Measurements from ENCODE around the gene GLYR1. TPM values are rescaled to one million over a fixed set of nuclear protein-coding genes. Genes with fewer than 3 reads are reported as not detected.

Gene GLYR1
- total RNA-seq, 1 donor from 2014 or later, result 53.0 TPM

DNA sequence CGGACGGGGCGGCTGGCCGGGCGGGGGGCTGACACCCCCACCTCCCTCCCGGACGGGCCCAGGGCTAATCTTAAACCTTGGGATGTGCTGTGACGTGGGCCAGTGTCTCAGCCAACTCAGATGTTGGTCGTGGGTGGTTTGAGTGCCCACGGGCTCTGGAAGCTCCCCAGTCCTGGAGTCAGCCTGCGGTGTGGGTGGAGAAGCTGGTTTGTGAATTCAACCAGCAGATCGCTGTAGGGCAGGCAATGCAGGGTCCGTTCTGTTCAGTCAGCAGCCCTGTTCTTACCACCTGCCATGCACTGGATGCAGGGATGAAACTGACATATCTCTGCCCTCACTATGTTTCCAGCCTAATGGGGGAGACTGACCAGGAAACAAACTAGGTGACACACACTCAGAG lies 72.1 kb downstream of the GLYR1 start:
- Histone ChIP-seq H3K27ac (no peak overlapping the region), H3K9me3 (ENCODE audit: low read depth) (no peaks in the 10 kb centered on the region), H3K36me3 (no peaks in the 10 kb centered on the region), H4K20me1 (ENCODE audit: low read depth) (no peaks in the 10 kb centered on the region), H3K79me2 (ENCODE audit: low read depth) (no peaks in the 10 kb centered on the region), H3K9ac (no peak overlapping the region), H3K4me1 (no peaks in the 10 kb centered on the region), H2AFZ (replicated peaks) (no peak overlapping the region), H3K4me2 (no peak overlapping the region), H3F3A (ENCODE audit: low read depth) (peaks cover 4% of the 10 kb centered on the region), H3K27me3 (no peaks in the 10 kb centered on the region), H3K4me3 (no peak overlapping the region)
- no peak for DNase-seq (ENCODE audit: low spot score)
- Mint-ChIP-seq H3K27me3 (ENCODE audit: insufficient read depth, low read depth) (peaks cover 5% of the 10 kb centered on the region), H3K9me3 (no peaks in the 10 kb centered on the region), H3K4me3 (no peak overlapping the region), H3K36me3 (no peaks in the 10 kb centered on the region), H3K4me1 (peaks cover 7% of the 10 kb centered on the region), H3K27ac (no peak overlapping the region)
- TF ChIP-seq, protein P1, sequence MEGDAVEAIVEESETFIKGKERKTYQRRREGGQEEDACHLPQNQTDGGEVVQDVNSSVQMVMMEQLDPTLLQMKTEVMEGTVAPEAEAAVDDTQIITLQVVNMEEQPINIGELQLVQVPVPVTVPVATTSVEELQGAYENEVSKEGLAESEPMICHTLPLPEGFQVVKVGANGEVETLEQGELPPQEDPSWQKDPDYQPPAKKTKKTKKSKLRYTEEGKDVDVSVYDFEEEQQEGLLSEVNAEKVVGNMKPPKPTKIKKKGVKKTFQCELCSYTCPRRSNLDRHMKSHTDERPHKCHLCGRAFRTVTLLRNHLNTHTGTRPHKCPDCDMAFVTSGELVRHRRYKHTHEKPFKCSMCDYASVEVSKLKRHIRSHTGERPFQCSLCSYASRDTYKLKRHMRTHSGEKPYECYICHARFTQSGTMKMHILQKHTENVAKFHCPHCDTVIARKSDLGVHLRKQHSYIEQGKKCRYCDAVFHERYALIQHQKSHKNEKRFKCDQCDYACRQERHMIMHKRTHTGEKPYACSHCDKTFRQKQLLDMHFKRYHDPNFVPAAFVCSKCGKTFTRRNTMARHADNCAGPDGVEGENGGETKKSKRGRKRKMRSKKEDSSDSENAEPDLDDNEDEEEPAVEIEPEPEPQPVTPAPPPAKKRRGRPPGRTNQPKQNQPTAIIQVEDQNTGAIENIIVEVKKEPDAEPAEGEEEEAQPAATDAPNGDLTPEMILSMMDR (IDR thresholded peaks at IDR 0.05), result no peak
- TF ChIP-seq EZH2phosphoT487 (IDR thresholded peaks at IDR 0.05) (no peak), EZH2 (IDR thresholded peaks at IDR 0.05) (no peak)

DNA sequence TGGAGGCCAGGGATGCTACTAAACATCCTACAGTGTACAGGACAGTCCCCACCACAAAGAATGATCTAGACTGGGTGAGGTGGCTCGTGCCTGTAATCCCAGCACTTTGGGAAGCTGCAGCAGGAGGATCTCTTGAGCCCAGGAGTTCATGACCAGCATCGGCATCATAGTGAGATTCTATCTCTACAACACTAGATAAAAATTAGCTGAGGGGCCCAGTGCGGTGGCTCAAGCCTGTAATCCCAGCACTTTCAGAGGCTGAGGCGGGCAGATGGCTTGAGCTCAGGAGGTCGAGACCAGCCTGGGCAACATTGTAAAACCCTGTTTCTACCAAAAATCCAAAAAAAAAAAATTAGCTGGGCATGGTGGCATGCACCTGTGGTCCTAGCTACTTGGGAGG lies 74.7 kb downstream of the GLYR1 start:
- Histone ChIP-seq H3K4me2 (no peak overlapping the region), H4K20me1 (ENCODE audit: low read depth) (no peaks in the 10 kb centered on the region), H3K9ac (no peak overlapping the region), H3K9me3 (ENCODE audit: low read depth) (no peaks in the 10 kb centered on the region), H3K4me1 (no peaks in the 10 kb centered on the region), H3K79me2 (ENCODE audit: low read depth) (no peaks in the 10 kb centered on the region), H2AFZ (replicated peaks) (no peak overlapping the region), H3K4me3 (no peak overlapping the region), H3K27me3 (no peaks in the 10 kb centered on the region), H3K27ac (no peak overlapping the region), H3K36me3 (no peaks in the 10 kb centered on the region), H3F3A (ENCODE audit: low read depth) (peaks cover 21% of the 10 kb centered on the region)
- Mint-ChIP-seq H3K9me3 (no peaks in the 10 kb centered on the region), H3K27me3 (ENCODE audit: insufficient read depth, low read depth) (peaks cover 5% of the 10 kb centered on the region), H3K27ac (no peak overlapping the region), H3K36me3 (no peaks in the 10 kb centered on the region), H3K4me3 (no peak overlapping the region), H3K4me1 (peaks cover 22% of the 10 kb centered on the region)
- TF ChIP-seq EZH2phosphoT487 (IDR thresholded peaks at IDR 0.05), result no peak
- no peak for TF ChIP-seq EZH2 (IDR thresholded peaks at IDR 0.05)
- TF ChIP-seq, protein P1 (IDR thresholded peaks at IDR 0.05), result no peak
- DNase-seq (ENCODE audit: low spot score), result no peak

DNA sequence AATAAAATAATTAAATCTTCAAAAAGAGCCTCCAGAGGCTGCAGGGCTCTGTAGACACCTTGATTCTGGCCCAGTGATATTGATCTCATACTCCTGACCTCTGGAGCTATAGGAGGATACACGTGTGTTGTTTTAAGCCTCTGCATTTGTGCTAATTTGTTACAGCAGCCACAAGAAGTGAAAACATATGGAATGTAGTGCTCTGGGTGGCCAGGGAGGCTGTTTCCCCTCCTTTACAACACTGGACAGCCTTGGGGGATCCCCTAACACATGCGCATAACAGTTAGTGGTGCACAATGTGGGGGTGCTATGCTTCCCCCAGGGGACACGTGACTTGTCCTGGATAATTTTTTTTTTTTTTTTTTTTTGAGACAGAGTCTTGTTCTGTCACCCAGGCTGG lies 75.4 kb downstream of the GLYR1 start:
- no peak overlapping the region for H3K27ac ChIP-seq
- Mint-ChIP-seq H3K36me3 (no peaks in the 10 kb centered on the region), H3K4me3 (no peak overlapping the region), H3K27me3 (ENCODE audit: insufficient read depth, low read depth) (peaks cover 5% of the 10 kb centered on the region), H3K27ac (no peak overlapping the region), H3K9me3 (no peaks in the 10 kb centered on the region), H3K4me1 (peaks cover 22% of the 10 kb centered on the region)
- no peak overlapping the region for H3K9ac ChIP-seq
- no peaks in the 10 kb centered on the region for H3K9me3 ChIP-seq (ENCODE audit: low read depth)
- H2AFZ ChIP-seq (replicated peaks), result no peak overlapping the region
- peaks cover 24% of the 10 kb centered on the region for H3F3A ChIP-seq (ENCODE audit: low read depth)
- no peaks in the 10 kb centered on the region for H4K20me1 ChIP-seq (ENCODE audit: low read depth)
- TF ChIP-seq, protein P1 (IDR thresholded peaks at IDR 0.05), result no peak
- TF ChIP-seq EZH2phosphoT487 (IDR thresholded peaks at IDR 0.05) (no peak), EZH2 (IDR thresholded peaks at IDR 0.05) (no peak)
- peaks cover 2% of the 10 kb centered on the region for H3K79me2 ChIP-seq (ENCODE audit: low read depth)
- H3K27me3 ChIP-seq, result no peaks in the 10 kb centered on the region
- no peak for DNase-seq (ENCODE audit: low spot score)
- no peak overlapping the region for H3K4me2 ChIP-seq
- H3K4me1 ChIP-seq, result no peaks in the 10 kb centered on the region
- no peaks in the 10 kb centered on the region for H3K36me3 ChIP-seq
- no peak overlapping the region for H3K4me3 ChIP-seq
